ENCODE data around the gene RPAP3. TPM values are rescaled to one million over a fixed set of nuclear protein-coding genes. Genes with fewer than 3 reads are reported as not detected.

Gene RPAP3
- total RNA-seq, 1 experiment from 2014 or later, result 44.3 TPM

- Mint-ChIP-seq H3K27me3 (ENCODE audit: low read depth) (peaks cover 37% of the 10 kb centered on the region), H3K9me3 (no peaks in the 10 kb centered on the region), H3K27ac (no peak overlapping the region), H3K4me3 (no peak overlapping the region), H3K36me3 (no peaks in the 10 kb centered on the region), H3K4me1 (peaks cover 13% of the 10 kb centered on the region)
- POLR2A ChIA-PET, result interaction anchor here (0.6 kb wide), 1 partner anchor 332 kb away, joined by 3 read pairs; no protein-coding TSS in a partner anchor
- TF ChIP-seq SMAD4 (CRISPR knock-in tag; IDR thresholded peaks at IDR 0.05) (no peak), ZNF423 (CRISPR knock-in tag; IDR thresholded peaks at IDR 0.05) (no peak), NR1H2 (CRISPR knock-in tag; IDR thresholded peaks at IDR 0.05) (no peak), CBFB (CRISPR knock-in tag; IDR thresholded peaks at IDR 0.05; ENCODE audit: low read depth) (no peak), CREM (CRISPR knock-in tag; IDR thresholded peaks at IDR 0.05) (no peak), JAZF1 (CRISPR knock-in tag; IDR thresholded peaks at IDR 0.05) (no peak), ESRRA (CRISPR knock-in tag; IDR thresholded peaks at IDR 0.05; ENCODE audit: borderline replicate concordance) (no peak), OVOL2 (CRISPR knock-in tag; IDR thresholded peaks at IDR 0.05; ENCODE audit: borderline replicate concordance) (no peak)
- TF ChIP-seq, protein P1, sequence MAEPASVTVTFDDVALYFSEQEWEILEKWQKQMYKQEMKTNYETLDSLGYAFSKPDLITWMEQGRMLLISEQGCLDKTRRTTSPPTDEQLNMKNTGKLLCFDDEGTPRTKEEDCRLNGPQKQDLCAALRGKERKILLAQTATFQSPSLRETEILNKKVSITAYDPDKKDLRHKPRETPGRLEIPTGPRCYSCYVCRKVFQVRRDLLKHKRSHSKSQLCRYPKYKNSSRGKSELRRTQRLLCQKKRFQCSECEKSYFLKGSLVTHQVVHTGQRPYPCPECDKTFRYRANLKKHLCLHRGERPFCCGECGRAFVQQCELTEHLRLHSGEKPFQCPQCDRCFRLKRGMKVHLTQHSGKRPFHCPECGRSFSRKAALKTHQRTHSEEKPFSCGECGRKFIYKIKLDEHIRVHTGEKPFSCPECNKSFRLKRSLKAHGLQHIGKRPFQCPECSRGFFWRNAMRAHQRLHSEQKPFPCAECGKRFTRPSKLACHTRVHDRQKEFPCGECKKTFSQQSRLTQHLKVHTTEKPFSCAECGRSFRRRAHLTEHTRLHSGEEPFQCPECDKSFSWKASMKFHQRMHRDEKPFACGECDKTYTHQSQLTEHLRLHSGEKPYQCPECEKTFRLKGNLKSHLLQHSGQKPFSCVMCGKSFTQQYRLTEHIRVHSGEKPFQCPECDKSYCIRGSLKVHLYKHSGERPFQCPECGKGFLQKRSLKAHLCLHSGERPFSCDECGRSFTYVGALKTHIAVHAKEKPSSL (CRISPR knock-in tag; conservative IDR thresholded peaks at IDR 0.05), result no peak
- TF ChIP-seq, protein P2, sequence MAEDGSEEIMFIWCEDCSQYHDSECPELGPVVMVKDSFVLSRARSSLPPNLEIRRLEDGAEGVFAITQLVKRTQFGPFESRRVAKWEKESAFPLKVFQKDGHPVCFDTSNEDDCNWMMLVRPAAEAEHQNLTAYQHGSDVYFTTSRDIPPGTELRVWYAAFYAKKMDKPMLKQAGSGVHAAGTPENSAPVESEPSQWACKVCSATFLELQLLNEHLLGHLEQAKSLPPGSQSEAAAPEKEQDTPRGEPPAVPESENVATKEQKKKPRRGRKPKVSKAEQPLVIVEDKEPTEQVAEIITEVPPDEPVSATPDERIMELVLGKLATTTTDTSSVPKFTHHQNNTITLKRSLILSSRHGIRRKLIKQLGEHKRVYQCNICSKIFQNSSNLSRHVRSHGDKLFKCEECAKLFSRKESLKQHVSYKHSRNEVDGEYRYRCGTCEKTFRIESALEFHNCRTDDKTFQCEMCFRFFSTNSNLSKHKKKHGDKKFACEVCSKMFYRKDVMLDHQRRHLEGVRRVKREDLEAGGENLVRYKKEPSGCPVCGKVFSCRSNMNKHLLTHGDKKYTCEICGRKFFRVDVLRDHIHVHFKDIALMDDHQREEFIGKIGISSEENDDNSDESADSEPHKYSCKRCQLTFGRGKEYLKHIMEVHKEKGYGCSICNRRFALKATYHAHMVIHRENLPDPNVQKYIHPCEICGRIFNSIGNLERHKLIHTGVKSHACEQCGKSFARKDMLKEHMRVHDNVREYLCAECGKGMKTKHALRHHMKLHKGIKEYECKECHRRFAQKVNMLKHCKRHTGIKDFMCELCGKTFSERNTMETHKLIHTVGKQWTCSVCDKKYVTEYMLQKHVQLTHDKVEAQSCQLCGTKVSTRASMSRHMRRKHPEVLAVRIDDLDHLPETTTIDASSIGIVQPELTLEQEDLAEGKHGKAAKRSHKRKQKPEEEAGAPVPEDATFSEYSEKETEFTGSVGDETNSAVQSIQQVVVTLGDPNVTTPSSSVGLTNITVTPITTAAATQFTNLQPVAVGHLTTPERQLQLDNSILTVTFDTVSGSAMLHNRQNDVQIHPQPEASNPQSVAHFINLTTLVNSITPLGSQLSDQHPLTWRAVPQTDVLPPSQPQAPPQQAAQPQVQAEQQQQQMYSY (CRISPR knock-in tag; IDR thresholded peaks at IDR 0.05), result no peak
- TF ChIP-seq, protein P3, sequence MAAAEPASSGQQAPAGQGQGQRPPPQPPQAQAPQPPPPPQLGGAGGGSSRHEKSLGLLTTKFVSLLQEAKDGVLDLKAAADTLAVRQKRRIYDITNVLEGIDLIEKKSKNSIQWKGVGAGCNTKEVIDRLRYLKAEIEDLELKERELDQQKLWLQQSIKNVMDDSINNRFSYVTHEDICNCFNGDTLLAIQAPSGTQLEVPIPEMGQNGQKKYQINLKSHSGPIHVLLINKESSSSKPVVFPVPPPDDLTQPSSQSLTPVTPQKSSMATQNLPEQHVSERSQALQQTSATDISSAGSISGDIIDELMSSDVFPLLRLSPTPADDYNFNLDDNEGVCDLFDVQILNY (CRISPR knock-in tag; IDR thresholded peaks at IDR 0.05), result no peak
- DNase-seq (ENCODE audit: low spot score) (no peak), ATAC-seq (no peak)
- CTCF ChIA-PET, result interaction anchor here (1.1 to 8.3 kb wide), 2 partner anchors 29 to 127 kb away, joined by 4 to 104 read pairs; no protein-coding TSS in a partner anchor
These were observed 5.6 kb upstream of the RPAP3 start for GRCh38 chr12:47711448-47711847.

DNA sequence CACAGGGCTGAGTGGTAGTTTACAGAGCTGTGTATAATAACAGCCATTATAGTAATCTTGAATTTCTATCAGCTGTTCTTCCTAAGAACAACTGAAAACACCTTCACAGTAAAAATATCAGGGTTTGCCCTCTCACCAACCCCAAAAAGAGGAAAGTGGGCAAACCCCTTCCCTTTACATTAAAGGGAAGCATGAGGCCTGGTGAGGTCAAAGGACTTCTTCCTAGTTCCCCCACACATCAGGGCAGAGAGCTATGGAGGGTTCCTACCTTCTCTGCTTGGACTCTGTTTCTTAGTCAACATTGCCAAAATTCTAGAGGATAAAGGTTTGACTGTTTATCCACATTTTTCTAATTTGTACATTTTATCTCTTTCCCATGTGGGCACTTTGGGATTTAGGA, 4.4 kb upstream of the RPAP3 start:
- TF ChIP-seq CTCF (IDR thresholded peaks at IDR 0.05), result no peak
- TF ChIP-seq, protein P4, sequence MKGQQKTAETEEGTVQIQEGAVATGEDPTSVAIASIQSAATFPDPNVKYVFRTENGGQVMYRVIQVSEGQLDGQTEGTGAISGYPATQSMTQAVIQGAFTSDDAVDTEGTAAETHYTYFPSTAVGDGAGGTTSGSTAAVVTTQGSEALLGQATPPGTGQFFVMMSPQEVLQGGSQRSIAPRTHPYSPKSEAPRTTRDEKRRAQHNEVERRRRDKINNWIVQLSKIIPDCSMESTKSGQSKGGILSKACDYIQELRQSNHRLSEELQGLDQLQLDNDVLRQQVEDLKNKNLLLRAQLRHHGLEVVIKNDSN (CRISPR knock-in tag; IDR thresholded peaks at IDR 0.05), result no peak
- no peak for TF ChIP-seq SMAD4 (CRISPR knock-in tag; IDR thresholded peaks at IDR 0.05)
- no peak for TF ChIP-seq ATF1 (CRISPR knock-in tag; IDR thresholded peaks at IDR 0.05)
- TF ChIP-seq ZNF396 (CRISPR knock-in tag; IDR thresholded peaks at IDR 0.05; ENCODE audit: borderline replicate concordance), result no peak
- ChIA-PET CTCF (interaction anchor here (1.1 kb wide), 2 partner anchors 63 to 128 kb away, joined by 4 read pairs; partner anchors contain the start of gene SLC48A1), POLR2A (interaction anchor here (0.6 kb wide), 1 partner anchor 241 kb away, joined by 3 read pairs; no protein-coding TSS in a partner anchor)
- H3K36me3 Mint-ChIP-seq, result no peaks in the 10 kb centered on the region
- H3K27me3 Mint-ChIP-seq (ENCODE audit: low read depth), result peaks cover 25% of the 10 kb centered on the region
- ATAC-seq (no peak), DNase-seq (ENCODE audit: low spot score) (no peak)
- no peak overlapping the region for H3K4me3 Mint-ChIP-seq
- no peaks in the 10 kb centered on the region for H3K9me3 Mint-ChIP-seq
- H3K27ac Mint-ChIP-seq, result no peak overlapping the region
- H3K4me1 Mint-ChIP-seq, result peaks cover 7% of the 10 kb centered on the region
